GM12891 (cell line): ENCODE measurements around the gene DAB2IP.

Experiments
- DNase-seq: peaks from one replicate; pipeline ENCODE4 v3.0.0; 2011; ENCODE audit warnings: low spot score; ENCODE audit not compliant: insufficient read length
- FAIRE-seq: peaks from 2 replicates; lab custom pipeline; 2011; peaks lifted over from hg19 to GRCh38; lab: Jason Lieb, UNC
- PAX5 ChIP-seq: IDR thresholded peaks from 2 replicates; pipeline ENCODE4 v1.6.1; 2011; ENCODE audit warnings: low read length, moderate library complexity, mild to moderate bottlenecking; ENCODE audit not compliant: insufficient read depth, severe bottlenecking
- POLR2A ChIP-seq: IDR thresholded peaks from 2 replicates; pipeline ENCODE4 v1.6.1; 2011; ENCODE audit warnings: low read depth, low read length, control low read depth
- POLR2AphosphoS5 ChIP-seq: IDR thresholded peaks from 2 replicates; pipeline ENCODE4 v1.6.1; 2011; ENCODE audit warnings: low read depth, low read length, control low read depth
- POU2F2 ChIP-seq: IDR thresholded peaks from 2 replicates; pipeline ENCODE4 v1.6.1; 2011; ENCODE audit warnings: low read depth, mild to moderate bottlenecking, control low read depth, low read length, moderate library complexity
- SPI1 ChIP-seq: IDR thresholded peaks from 2 replicates; pipeline ENCODE4 v1.6.1; 2011; ENCODE audit warnings: low read depth, low read length, control low read depth
- TAF1 ChIP-seq: IDR thresholded peaks from 2 replicates; pipeline ENCODE4 v1.6.1; 2011; ENCODE audit warnings: low read depth, low read length, control low read depth

DAB2IP gene

GRCh38 chr9:121824651-121825030, 173.2 kb downstream of the DAB2IP start:
- FAIRE-seq (no peak), DNase-seq (no peak)
- TF ChIP-seq PAX5 (no peak), POLR2AphosphoS5 (no peak), TAF1 (no peak), POLR2A (no peak), SPI1 (no peak), POU2F2 (no peak)

GRCh38 chr9:121825031-121825691, 173.7 kb downstream of the DAB2IP start:
- no peak for DNase-seq
- TF ChIP-seq SPI1: no peak
- no peak for FAIRE-seq

DNA sequence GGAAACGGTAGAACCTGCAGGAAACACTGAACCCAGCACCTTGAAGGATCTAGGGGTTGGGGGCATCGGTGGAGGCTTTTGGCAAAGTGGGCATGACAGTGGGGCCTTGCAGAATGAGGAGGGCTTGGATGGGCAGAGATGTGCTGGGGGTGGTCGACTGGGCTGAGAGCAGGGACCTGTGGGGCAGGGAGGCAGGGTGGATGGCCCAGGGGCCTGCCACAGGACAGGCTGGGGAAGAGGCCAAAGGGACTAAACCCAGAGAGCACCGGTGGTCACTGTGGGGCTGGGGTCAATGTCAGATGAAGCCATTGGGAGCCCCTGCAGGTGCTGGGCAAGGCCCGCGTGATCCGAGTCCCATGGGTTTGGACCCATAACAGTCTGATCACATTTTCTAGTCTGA, 175.3 kb downstream of the DAB2IP start:
- TF ChIP-seq TAF1 (no peak), POU2F2 (no peak), PAX5 (no peak), POLR2AphosphoS5 (no peak), POLR2A (no peak), SPI1 (no peak)
- no peak for DNase-seq
- FAIRE-seq: no peak

DNA sequence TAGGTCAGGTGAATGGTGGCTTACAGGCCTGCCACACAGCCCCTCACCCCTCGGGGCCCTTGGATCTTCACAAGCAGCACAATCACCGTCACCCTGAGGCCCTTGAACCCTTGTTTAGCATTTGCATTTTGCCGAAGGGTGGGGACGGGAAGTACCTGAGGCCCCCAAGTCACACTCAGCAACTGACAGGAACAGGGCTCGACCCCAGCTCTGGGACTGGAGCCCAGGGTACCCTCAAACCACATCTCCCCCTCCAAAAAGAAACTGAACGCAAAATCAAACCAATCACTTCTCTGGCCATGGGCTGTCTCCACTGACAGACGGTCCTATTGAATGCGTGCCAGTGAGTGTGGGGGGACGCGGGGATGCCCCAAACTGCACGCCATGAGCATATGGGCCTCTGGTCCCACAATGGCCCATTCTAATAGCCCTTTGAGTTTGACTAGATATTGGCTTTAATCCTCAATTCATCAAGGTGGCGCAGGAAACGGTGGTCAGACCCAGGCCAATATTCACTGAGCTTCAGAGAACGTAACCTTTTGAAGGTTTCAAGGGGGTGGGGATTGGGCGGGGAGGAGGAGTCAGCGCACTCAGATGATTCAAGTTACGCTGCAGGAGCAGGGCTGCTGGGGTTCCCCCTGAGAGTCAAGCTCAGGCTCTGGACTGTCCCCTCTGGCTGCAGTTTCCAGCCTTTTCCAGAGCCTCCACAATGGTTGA, 176.0 kb downstream of the DAB2IP start:
- no peak for FAIRE-seq
- no peak for TF ChIP-seq TAF1
- no peak for TF ChIP-seq POLR2AphosphoS5
- TF ChIP-seq POLR2A: no peak
- TF ChIP-seq SPI1: no peak
- no peak for TF ChIP-seq POU2F2
- TF ChIP-seq PAX5: no peak
- no peak for DNase-seq

GRCh38 chr9:121830441-121831140, 179.2 kb downstream of the DAB2IP start:
- no peak for DNase-seq
- TF ChIP-seq TAF1 (no peak), POU2F2 (no peak), SPI1 (no peak), POLR2A (no peak), POLR2AphosphoS5 (no peak), PAX5 (no peak)
- FAIRE-seq: no peak

DNA sequence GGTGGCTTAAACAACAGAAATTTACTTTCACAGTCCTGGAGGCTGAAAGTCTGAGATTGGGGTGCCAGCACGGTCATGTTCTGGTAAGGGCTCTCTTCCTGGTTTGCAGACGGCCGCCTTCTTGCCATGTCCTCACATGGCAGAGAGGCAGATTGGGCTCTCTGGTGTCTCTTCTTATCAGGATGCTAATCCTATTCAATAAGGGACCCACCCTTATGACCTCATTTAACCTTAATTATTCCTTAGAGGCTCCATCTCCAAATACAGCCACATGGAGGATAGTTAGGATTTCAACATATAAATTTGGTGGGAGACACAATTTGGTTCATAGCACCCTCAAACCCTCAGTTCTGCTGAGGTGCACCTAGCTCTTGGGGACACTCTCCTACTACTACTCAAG, 180.4 kb downstream of the DAB2IP start:
- TF ChIP-seq SPI1 (no peak), POLR2AphosphoS5 (no peak), PAX5 (no peak), TAF1 (no peak), POLR2A (no peak), POU2F2 (no peak)
- FAIRE-seq (no peak), DNase-seq (no peak)

GRCh38 chr9:121833061-121833460, 181.6 kb downstream of the DAB2IP start:
- TF ChIP-seq PAX5: no peak
- no peak for TF ChIP-seq TAF1
- TF ChIP-seq POLR2A: no peak
- TF ChIP-seq POU2F2: no peak
- TF ChIP-seq SPI1: no peak
- no peak for TF ChIP-seq POLR2AphosphoS5
- FAIRE-seq: no peak
- no peak for DNase-seq
